SK-N-SH (cell line): ENCODE results near the gene FNDC1.

ENCODE experiments used
- CTCF ChIP-seq: fragments of 200-600 bp; sonication (generic); IDR thresholded peaks from 2 replicates; pipeline ENCODE4 v1.6.1; 2017; ENCODE audit warnings: antibody characterized with exemption, mild to moderate bottlenecking, moderate library complexity
- REST ChIP-seq: IDR thresholded peaks from 2 replicates; pipeline ENCODE4 v1.6.1; 2012; ENCODE audit warnings: mild to moderate bottlenecking, low read depth, low read length, moderate library complexity

GRCh38 chr6:159224452-159224851 lies 55.3 kb downstream of the FNDC1 start:
- TF ChIP-seq CTCF, result no peak
- no peak for TF ChIP-seq REST
